ENCODE results near the gene TMEM201. TPM values are rescaled to one million over a fixed set of nuclear protein-coding genes. Genes with fewer than 3 reads are reported as not detected.

TMEM201 gene
- total RNA-seq, 4 donors from 2014 or later, result 11.6 to 14.6 (median 11.9) TPM

- no peak overlapping the region for H3K4me3 ChIP-seq
- H3K27ac ChIP-seq, result no peak overlapping the region
- DNase-seq (ENCODE audit: low spot score in 2 of 2), result no peak
- H3K9me3 ChIP-seq, result no peaks in the 10 kb centered on the region
- no peak for TF ChIP-seq POLR2A (IDR thresholded peaks at IDR 0.05)
- TF ChIP-seq POLR2AphosphoS5 (IDR thresholded peaks at IDR 0.05), result no peak
- no peak for TF ChIP-seq EP300 (IDR thresholded peaks at IDR 0.05)
- TF ChIP-seq, protein P1, sequence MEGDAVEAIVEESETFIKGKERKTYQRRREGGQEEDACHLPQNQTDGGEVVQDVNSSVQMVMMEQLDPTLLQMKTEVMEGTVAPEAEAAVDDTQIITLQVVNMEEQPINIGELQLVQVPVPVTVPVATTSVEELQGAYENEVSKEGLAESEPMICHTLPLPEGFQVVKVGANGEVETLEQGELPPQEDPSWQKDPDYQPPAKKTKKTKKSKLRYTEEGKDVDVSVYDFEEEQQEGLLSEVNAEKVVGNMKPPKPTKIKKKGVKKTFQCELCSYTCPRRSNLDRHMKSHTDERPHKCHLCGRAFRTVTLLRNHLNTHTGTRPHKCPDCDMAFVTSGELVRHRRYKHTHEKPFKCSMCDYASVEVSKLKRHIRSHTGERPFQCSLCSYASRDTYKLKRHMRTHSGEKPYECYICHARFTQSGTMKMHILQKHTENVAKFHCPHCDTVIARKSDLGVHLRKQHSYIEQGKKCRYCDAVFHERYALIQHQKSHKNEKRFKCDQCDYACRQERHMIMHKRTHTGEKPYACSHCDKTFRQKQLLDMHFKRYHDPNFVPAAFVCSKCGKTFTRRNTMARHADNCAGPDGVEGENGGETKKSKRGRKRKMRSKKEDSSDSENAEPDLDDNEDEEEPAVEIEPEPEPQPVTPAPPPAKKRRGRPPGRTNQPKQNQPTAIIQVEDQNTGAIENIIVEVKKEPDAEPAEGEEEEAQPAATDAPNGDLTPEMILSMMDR (IDR thresholded peaks at IDR 0.05), result no peak
- H3K27me3 ChIP-seq, result no peaks in the 10 kb centered on the region
- H3K36me3 ChIP-seq, result no peaks in the 10 kb centered on the region
- whole genome bisulfite sequencing, result 80% methylated on average over 15 of the region's 19 CpGs
- H3K4me1 ChIP-seq, result peaks cover 55% of the 10 kb centered on the region
These were observed 2.4 kb downstream of the TMEM201 start for GRCh38 chr1:9590945-9591668.

DNA sequence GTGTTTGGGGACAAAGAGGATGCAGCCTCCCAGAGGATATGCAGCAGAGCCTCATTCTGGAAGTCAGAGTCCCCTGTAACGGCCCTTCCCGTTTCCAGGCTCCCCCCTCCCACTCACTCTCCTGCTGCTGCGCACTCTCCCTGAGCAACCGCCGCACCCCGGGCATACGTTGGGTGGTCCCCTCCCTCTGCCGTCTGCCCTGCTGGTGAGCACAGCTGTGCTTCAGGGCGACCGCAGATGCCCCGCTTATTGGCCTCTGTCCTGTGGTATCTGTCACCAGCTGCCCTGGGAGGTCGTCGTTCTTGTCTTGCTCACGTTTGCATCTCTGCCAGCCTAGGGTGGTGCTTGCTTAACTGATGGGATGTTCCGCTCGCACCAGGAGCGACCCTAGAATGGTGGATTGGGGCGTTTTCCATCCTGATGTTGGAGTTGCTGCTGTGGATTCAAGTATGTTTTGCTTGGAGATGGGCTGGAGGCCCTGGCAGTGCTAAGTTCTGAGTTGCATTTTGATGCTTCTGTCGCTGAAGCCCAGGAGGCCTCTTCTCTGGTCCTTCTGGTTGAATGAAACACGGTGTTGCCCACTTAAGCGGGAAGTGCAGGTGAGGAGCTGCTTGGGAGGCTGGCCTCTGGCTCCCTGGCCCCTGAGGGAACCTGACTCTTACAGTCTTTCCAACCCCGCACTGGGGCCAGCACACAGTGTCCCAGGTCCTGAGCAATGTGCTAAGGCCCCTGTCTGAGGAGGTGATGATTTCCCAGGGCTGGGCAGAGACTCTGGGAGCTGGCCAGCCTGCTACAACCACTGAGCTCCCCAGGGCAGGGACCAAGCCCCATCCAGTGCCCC is 3.2 kb downstream of the TMEM201 start:
- H3K4me1 ChIP-seq, result peaks cover 55% of the 10 kb centered on the region
- WGBS, result 82% methylated on average over 18 of the region's 22 CpGs
- H3K36me3 ChIP-seq, result peaks cover 3% of the 10 kb centered on the region
- H3K27ac ChIP-seq, result no peak overlapping the region
- no peak overlapping the region for H3K4me3 ChIP-seq
- TF ChIP-seq, protein P1 (IDR thresholded peaks at IDR 0.05), result no peak
- TF ChIP-seq EP300 (IDR thresholded peaks at IDR 0.05) (no peak), POLR2AphosphoS5 (IDR thresholded peaks at IDR 0.05) (no peak)
- DNase-seq (ENCODE audit: low spot score in 2 of 2), result peak in 1 of 2 donors; percentile 61
- no peaks in the 10 kb centered on the region for H3K9me3 ChIP-seq
- no peaks in the 10 kb centered on the region for H3K27me3 ChIP-seq

- H3K36me3 ChIP-seq, result peaks cover 10% of the 10 kb centered on the region
- no peak overlapping the region for H3K4me3 ChIP-seq
- H3K27ac ChIP-seq, result no peak overlapping the region
- peak in 1 of 2 donors; percentile 46 for DNase-seq (ENCODE audit: low spot score in 2 of 2)
- H3K4me1 ChIP-seq, result peaks cover 55% of the 10 kb centered on the region
- TF ChIP-seq, protein P1 (IDR thresholded peaks at IDR 0.05), result no peak
- TF ChIP-seq POLR2AphosphoS5 (IDR thresholded peaks at IDR 0.05), result no peak
- TF ChIP-seq POLR2A (IDR thresholded peaks at IDR 0.05), result no peak
- TF ChIP-seq EP300 (IDR thresholded peaks at IDR 0.05), result no peak
- 88% methylated on average over 6 of the region's 16 CpGs for WGBS
- H3K27me3 ChIP-seq, result no peaks in the 10 kb centered on the region
- no peaks in the 10 kb centered on the region for H3K9me3 ChIP-seq
These were observed 3.9 kb downstream of the TMEM201 start for GRCh38 chr1:9592510-9593075.

GRCh38 chr1:9593147-9593491 is 4.4 kb downstream of the TMEM201 start:
- TF ChIP-seq EP300 (IDR thresholded peaks at IDR 0.05) (no peak), POLR2AphosphoS5 (IDR thresholded peaks at IDR 0.05) (no peak), POLR2A (IDR thresholded peaks at IDR 0.05) (no peak)
- TF ChIP-seq, protein P1 (IDR thresholded peaks at IDR 0.05), result no peak
- WGBS, result 92% methylated on average over 2 of the region's 9 CpGs
- Histone ChIP-seq H3K27me3 (no peaks in the 10 kb centered on the region), H3K27ac (no peak overlapping the region), H3K4me1 (peaks cover 54% of the 10 kb centered on the region), H3K9me3 (no peaks in the 10 kb centered on the region), H3K4me3 (peak overlapping the region; percentile 11), H3K36me3 (peaks cover 15% of the 10 kb centered on the region)
- no peak for DNase-seq (ENCODE audit: low spot score in 2 of 2)
